Stimulated activated CD8-positive, alpha-beta memory T cell treated with anti-CD3 and anti-CD28 coated beads, Interleukin-2, amount 100 ng/mL, for 48 hours (primary cell): ENCODE results near the gene KCNA10.
"Not testable (repeated sequence)": the region's sequence is repeated elsewhere in the genome, so short reads cannot be mapped to it uniquely, and the experiment has no call there.

Experiments used
- DNase-seq, 2 donors: peaks; one replicate each; pipeline ENCODE4 v3.0.0-alpha.2; 2020; ENCODE audit warnings: low read depth in 2 of 2

Gene KCNA10

GRCh38 chr1:110535985-110536384 lies 17.0 kb upstream of the KCNA10 start:
- DNase-seq = no peak

GRCh38 chr1:110533230-110533629 lies 14.3 kb upstream of the KCNA10 start:
- no peak for DNase-seq

- no peak for DNase-seq
These were observed 10.0 kb upstream of the KCNA10 start for GRCh38 chr1:110529011-110529410.

GRCh38 chr1:110526201-110526780 lies 7.3 kb upstream of the KCNA10 start:
- no peak for DNase-seq

- no peak for DNase-seq
These were observed 6.2 kb upstream of the KCNA10 start for GRCh38 chr1:110525249-110525595.

GRCh38 chr1:110524311-110525248 lies 5.6 kb upstream of the KCNA10 start:
- peak; percentile 21 to 29 for DNase-seq

GRCh38 chr1:110523011-110523410 lies 4.0 kb upstream of the KCNA10 start:
- DNase-seq = no peak

- DNase-seq = no peak
These were observed 3.6 kb upstream of the KCNA10 start for GRCh38 chr1:110522560-110522959.

- no peak for DNase-seq
These were observed 1.9 kb upstream of the KCNA10 start for GRCh38 chr1:110520827-110521226.

GRCh38 chr1:110515891-110516290 lies 3.1 kb downstream of the KCNA10 start:
- no peak for DNase-seq

- no peak for DNase-seq
These were observed 3.9 kb downstream of the KCNA10 start for GRCh38 chr1:110515041-110515440.

- DNase-seq = no peak
These were observed 5.5 kb downstream of the KCNA10 start for GRCh38 chr1:110513511-110513910.

GRCh38 chr1:110511436-110511835 lies 7.5 kb downstream of the KCNA10 start:
- DNase-seq = no peak

GRCh38 chr1:110510921-110511320 lies 8.1 kb downstream of the KCNA10 start:
- DNase-seq = not testable (repeated sequence)

- DNase-seq = no peak
These were observed 9.3 kb downstream of the KCNA10 start for GRCh38 chr1:110509655-110510054.

- DNase-seq = no peak
These were observed 10.7 kb downstream of the KCNA10 start for GRCh38 chr1:110508028-110508940.

- DNase-seq = no peak
These were observed 12.4 kb downstream of the KCNA10 start for GRCh38 chr1:110506541-110506940.

GRCh38 chr1:110505596-110505995 lies 13.4 kb downstream of the KCNA10 start:
- no peak for DNase-seq

GRCh38 chr1:110504226-110504625 lies 14.7 kb downstream of the KCNA10 start:
- no peak for DNase-seq

- DNase-seq = no peak
These were observed 15.5 kb downstream of the KCNA10 start for GRCh38 chr1:110503471-110503870.

- DNase-seq = no peak
These were observed 16.4 kb downstream of the KCNA10 start for GRCh38 chr1:110502402-110503151.
